Common myeloid progenitor, CD34-positive (primary cell): ENCODE measurements around the gene IARS1.
A peak's percentile ranks its signal among the peaks of the same experiment; 100 is the strongest.

Experiments
- CTCF ChIA-PET: fragments of 350-600 bp; sonication (Branson Sonifier 250); formaldehyde crosslinking; loops from one replicate; lab custom pipeline; 2021; ENCODE audit warnings: antibody characterized with exemption; lab: Charles Lee
- POLR2A ChIA-PET: fragments of 350-600 bp; sonication (Branson Sonifier 250); formaldehyde crosslinking; loops from one replicate; lab custom pipeline; 2021; ENCODE audit warnings: antibody characterized with exemption; lab: Charles Lee
- DNase-seq, 3 donors: peaks; one replicate each; pipeline versions ENCODE4 v3.0.0 to v3.0.0-alpha.2; 2013
- H3K27ac ChIP-seq, 2 experiments: 1 replicate in 1 of 2; 2 replicates in 1 of 2; pipeline ENCODE4 v1.7.0; 2013; ENCODE audit warnings: inconsistent platforms in 2 of 2, low read length in 2 of 2, mild to moderate bottlenecking in 2 of 2, low read depth in 1 of 2, moderate library complexity in 1 of 2; ENCODE audit not compliant: severe bottlenecking in 2 of 2, insufficient read depth in 1 of 2, poor library complexity in 1 of 2
- H3K27me3 ChIP-seq, 5 experiments: replicated peaks in 2 of 5; 1 replicate in 3 of 5; 2 replicates in 2 of 5; pipeline versions ENCODE4 v1.6.1 to v1.7.0; 2013; ENCODE audit warnings: low read length in 4 of 5, mild to moderate bottlenecking in 2 of 5, moderate library complexity in 2 of 5, inconsistent platforms in 1 of 5; ENCODE audit not compliant: insufficient read depth in 5 of 5, control insufficient read depth in 4 of 5
- H3K36me3 ChIP-seq, 4 experiments: 1 replicate in 2 of 4; 2 replicates in 2 of 4; pipeline versions ENCODE4 v1.6.1 to v1.7.0; 2013; ENCODE audit warnings: low read length in 3 of 4, control low read depth in 1 of 4, mild to moderate bottlenecking in 1 of 4; ENCODE audit not compliant: control insufficient read depth in 4 of 4, insufficient read depth in 4 of 4
- H3K4me1 ChIP-seq, 4 experiments: 1 replicate in 3 of 4; 2 replicates in 1 of 4; pipeline versions ENCODE4 v1.6.1 to v1.7.1; 2013; ENCODE audit warnings: low read length in 3 of 4, mild to moderate bottlenecking in 3 of 4, control low read depth in 1 of 4, inconsistent platforms in 1 of 4, moderate library complexity in 1 of 4; ENCODE audit not compliant: control insufficient read depth in 4 of 4, insufficient read depth in 4 of 4; ENCODE audit errors: control extremely low read depth in 1 of 4
- H3K4me3 ChIP-seq, 7 experiments: 1 replicate in 4 of 7; 2 replicates in 3 of 7; pipeline versions ENCODE4 v1.5.1 to v1.7.0; 2013; ENCODE audit warnings: mild to moderate bottlenecking in 7 of 7, low read length in 6 of 7, moderate library complexity in 6 of 7, inconsistent platforms in 2 of 7, low read depth in 2 of 7, control low read depth in 1 of 7; ENCODE audit not compliant: insufficient read depth in 4 of 7, control insufficient read depth in 1 of 7; ENCODE audit errors: extremely low read depth in 1 of 7
- H3K9me3 ChIP-seq, 5 experiments: 1 replicate in 4 of 5; 2 replicates in 1 of 5; pipeline versions ENCODE4 v1.6.1 to v1.7.1; 2013; ENCODE audit warnings: low read length in 4 of 5, mild to moderate bottlenecking in 2 of 5, inconsistent platforms in 1 of 5, low read depth in 1 of 5, moderate library complexity in 1 of 5; ENCODE audit not compliant: control insufficient read depth in 4 of 5, insufficient read depth in 2 of 5; ENCODE audit errors: control extremely low read depth in 1 of 5
- WGBS: methylation state at CpG from one replicate; pipeline ENCODE4 v1.1.5; 2013; ENCODE audit not compliant: insufficient coverage; 5-methylcytosine and 5-hydroxymethylcytosine counted together

IARS1 gene

DNA sequence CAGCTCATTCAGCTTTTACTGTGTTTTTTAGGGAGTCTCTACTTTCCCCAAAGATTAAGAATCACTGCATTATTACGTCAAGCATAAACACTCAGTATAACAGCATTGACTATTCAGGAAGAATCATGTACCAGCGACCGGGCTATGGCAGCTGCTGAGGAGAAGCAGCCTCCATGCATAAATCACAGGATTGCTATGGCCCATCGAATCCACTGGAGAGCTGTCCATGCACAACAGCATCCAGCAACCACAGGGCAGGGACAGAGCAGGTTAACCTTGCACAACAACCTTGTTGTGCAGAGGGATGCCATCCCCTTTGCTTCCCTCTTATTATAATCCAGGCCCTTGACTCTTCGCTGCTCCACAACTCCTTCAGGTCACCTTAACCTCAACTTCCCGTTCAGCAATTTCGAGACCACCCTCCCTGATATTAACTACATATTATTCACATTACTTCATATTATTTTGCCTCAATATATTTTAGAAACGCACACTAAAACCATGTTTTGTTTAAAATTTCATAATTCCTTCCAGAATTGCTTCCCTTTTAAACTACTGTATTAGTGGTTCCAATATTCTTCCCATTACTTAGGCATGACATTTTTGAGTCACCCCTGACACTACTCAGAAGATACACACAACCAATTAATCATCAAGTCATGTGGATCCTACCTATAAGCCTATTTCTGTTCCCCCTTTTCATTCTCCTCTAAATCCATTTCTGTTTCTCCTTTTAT, 991 bp downstream of the IARS1 start:
- Histone ChIP-seq H3K4me1 (peaks cover 25 to 49% (median 42%) of the 10 kb centered on the region in 4 experiments), H3K36me3 (peaks cover 8 to 35% (median 17%) of the 10 kb centered on the region in 4 experiments), H3K27me3 (no peaks in the 10 kb centered on the region), H3K4me3 (peak overlapping the region in 6 of 7 experiments; percentile 88 to 95 (median 92)), H3K27ac (peak overlapping the region; percentile 86 to 96), H3K9me3 (no peaks in the 10 kb centered on the region)
- POLR2A ChIA-PET, result interaction anchor here (0.6 kb wide), 1 partner anchor 781 kb away, joined by 3 read pairs; no protein-coding TSS in a partner anchor
- DNase-seq, result peak in 2 of 3 donors; percentile 4 to 36
- CTCF ChIA-PET, result no interaction called here
- 51% methylated on average over 7 of the region's 8 CpGs for WGBS

DNA sequence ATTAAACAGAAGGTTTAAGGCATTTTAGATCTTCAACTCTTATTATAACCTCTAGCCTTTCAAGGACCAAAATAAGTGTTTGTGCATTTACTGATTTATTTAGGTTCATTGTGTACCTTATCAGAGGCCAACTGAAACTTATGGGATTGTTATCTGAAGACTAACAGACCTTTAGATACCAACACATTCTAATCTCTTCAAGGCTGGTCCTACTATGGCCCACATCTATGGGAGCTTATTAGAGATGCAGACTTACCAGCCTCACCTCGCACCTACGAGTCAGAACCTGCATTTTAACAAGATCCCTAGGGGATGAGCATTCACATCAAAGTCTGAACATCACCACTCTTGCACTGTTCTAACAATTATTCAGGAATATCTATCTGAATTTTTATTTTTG, 1.9 kb downstream of the IARS1 start:
- Histone ChIP-seq H3K4me3 (peak overlapping the region in 2 of 7 experiments; percentile 92), H3K27me3 (no peaks in the 10 kb centered on the region), H3K9me3 (no peaks in the 10 kb centered on the region), H3K36me3 (peaks cover 7 to 37% (median 20%) of the 10 kb centered on the region in 4 experiments), H3K4me1 (peaks cover 25 to 47% (median 39%) of the 10 kb centered on the region in 4 experiments), H3K27ac (no peak overlapping the region)
- CTCF ChIA-PET, result interaction anchor here (0.6 to 1.8 kb wide), 3 partner anchors 12 to 636 kb away, joined by 3 to 5 read pairs (median 3); no protein-coding TSS in a partner anchor
- POLR2A ChIA-PET, result no interaction called here
- WGBS, result 92% methylated on average over 2 of the region's 2 CpGs
- DNase-seq, result no peak

DNA sequence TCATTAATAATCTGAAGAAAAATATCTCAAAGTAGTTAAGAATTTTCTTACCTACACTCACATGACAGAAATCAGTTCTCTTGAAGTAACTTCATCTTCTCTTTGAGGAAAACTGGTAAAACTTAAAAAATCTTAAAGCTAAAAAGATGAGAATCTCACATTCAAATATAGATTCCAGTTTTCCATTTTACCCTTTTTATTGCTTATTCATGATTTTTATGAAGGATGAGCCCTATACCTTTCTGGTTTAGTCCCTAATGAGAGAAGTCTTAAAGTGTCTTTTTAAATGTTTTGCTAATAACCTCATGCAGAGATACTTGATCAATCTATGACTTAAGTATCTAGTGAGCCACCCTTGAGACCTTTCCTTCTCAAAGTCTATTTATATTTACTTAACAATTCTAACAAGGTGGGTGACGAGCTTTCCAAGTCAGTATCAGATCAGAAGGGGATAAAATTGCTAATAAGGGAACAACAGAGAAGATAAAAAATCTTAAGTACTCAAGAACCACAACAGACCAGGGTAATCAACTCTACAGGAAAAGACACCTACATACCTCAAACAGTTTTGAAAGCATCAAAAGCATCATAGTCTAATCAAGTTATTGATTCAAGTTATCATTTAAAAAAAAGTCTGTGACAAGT, 2.6 kb downstream of the IARS1 start:
- DNase-seq, result no peak
- ChIA-PET CTCF (interaction anchor here (1.8 kb wide), 1 partner anchor 11 kb away, joined by 5 read pairs; no protein-coding TSS in a partner anchor), POLR2A (no interaction called here)
- Histone ChIP-seq H3K4me3 (peak overlapping the region in 1 of 7 experiments; percentile 92), H3K27me3 (no peaks in the 10 kb centered on the region), H3K9me3 (no peaks in the 10 kb centered on the region), H3K4me1 (peaks cover 20 to 41% (median 34%) of the 10 kb centered on the region in 4 experiments), H3K36me3 (peaks cover 10 to 39% (median 21%) of the 10 kb centered on the region in 4 experiments), H3K27ac (no peak overlapping the region)
- WGBS, result no CpG with 5 or more reads among the region's 1 CpG

DNA sequence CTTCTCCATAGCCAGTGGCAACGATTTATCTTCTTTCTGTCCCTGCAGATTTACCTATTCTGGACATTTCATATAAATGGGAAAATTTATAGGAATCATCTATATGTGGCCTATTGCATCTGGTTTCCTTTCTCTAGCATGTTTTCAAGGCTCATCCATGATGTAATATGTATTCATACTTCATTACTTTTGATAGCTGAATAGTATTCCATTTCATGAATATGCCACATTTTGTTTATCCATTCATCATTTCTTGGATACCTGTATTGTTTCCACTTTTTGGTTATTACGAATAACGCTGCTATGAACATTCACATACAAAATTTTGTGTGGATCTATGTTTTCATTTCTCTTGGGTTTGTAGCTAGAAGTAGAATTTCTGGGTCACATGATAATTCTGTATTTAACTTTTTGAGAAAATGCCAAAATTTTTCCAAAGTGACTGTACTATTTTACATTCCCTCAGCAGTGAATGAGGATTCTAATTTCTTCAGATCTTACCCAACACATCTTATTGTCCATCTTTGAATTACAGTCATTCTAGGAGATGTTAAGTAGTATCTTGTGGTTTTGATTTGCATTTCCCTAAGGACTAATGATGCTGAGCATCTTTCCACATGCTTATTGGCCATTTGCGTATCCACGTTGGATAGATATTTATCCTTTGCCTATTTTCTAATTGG, 3.6 kb downstream of the IARS1 start:
- Histone ChIP-seq H3K36me3 (peaks cover 17 to 50% (median 30%) of the 10 kb centered on the region in 4 experiments), H3K27me3 (no peaks in the 10 kb centered on the region), H3K9me3 (no peaks in the 10 kb centered on the region), H3K4me1 (peaks cover 12 to 30% (median 23%) of the 10 kb centered on the region in 4 experiments), H3K27ac (no peak overlapping the region), H3K4me3 (no peak overlapping the region)
- POLR2A ChIA-PET, result no interaction called here
- no peak for DNase-seq
- no CpG with 5 or more reads among the region's 5 CpGs for WGBS
- CTCF ChIA-PET, result interaction anchor here (1.5 to 1.8 kb wide), 2 partner anchors 10 to 19 kb away, joined by 3 to 5 read pairs; no protein-coding TSS in a partner anchor

DNA sequence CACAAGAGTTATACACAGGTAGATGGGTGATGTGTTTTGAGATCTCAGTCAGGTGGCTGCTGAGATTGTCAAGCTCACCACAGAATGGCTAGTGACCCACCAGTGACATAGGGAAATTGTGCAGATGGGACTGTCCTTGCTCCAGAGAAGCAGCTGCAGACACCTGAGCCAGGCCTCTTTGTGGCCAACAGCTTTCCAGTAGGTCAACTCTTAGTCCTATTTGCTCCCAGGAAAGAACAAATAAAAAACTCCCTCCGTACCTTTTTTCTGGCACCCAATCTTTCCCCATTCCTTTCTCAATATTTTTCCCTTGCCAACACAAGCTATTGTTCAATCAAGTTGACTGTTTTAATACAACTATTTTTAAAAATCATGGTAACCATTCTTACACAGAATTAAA, 14.2 kb downstream of the IARS1 start:
- Histone ChIP-seq H3K4me1 (peaks cover 0 to 6% (median 5%) of the 10 kb centered on the region in 4 experiments), H3K36me3 (peaks cover 34 to 93% (median 70%) of the 10 kb centered on the region in 4 experiments), H3K4me3 (no peak overlapping the region), H3K9me3 (no peaks in the 10 kb centered on the region), H3K27ac (no peak overlapping the region), H3K27me3 (no peaks in the 10 kb centered on the region)
- DNase-seq, result no peak
- WGBS, result 100% methylated on average over 1 of the region's 1 CpG
- CTCF ChIA-PET, result interaction anchor here (0.8 to 3.0 kb wide), 5 partner anchors 11 to 140 kb away, joined by 3 to 16 read pairs (median 3); no protein-coding TSS in a partner anchor
- POLR2A ChIA-PET, result no interaction called here

DNA sequence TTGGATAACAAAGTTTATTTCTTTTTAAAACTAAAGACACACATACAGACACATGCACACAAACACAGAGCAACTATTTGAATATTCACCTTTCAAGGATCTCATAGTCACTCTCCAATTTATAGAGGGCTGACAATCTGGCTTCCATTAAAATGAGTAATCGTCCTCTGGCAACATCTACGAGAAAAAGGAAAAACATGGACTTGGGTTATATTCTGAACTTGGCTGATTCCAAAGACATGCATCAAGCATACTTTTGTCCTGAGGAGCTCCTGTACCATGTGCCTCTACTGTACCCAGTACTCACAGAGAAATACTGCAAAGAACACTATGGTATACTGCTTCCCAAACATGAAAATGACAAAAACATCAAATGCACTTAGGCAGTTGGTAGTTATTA, 15.4 kb downstream of the IARS1 start:
- Histone ChIP-seq H3K4me1 (peaks cover 0 to 6% (median 5%) of the 10 kb centered on the region in 4 experiments), H3K9me3 (no peaks in the 10 kb centered on the region), H3K27ac (no peak overlapping the region), H3K4me3 (no peak overlapping the region), H3K27me3 (no peaks in the 10 kb centered on the region), H3K36me3 (peaks cover 37 to 95% (median 69%) of the 10 kb centered on the region in 4 experiments)
- ChIA-PET CTCF (interaction anchor here (1.0 to 3.0 kb wide), 7 partner anchors 9 to 138 kb away, joined by 3 to 16 read pairs (median 4); no protein-coding TSS in a partner anchor), POLR2A (no interaction called here)
- no peak for DNase-seq
- 88% methylated on average over 1 of the region's 2 CpGs for WGBS
